Ishikawa (cell line): ENCODE data around the gene CLCN4.

Experiments
- CEBPB ChIP-seq: IDR thresholded peaks from 2 replicates; pipeline ENCODE4 v1.6.1; 2012
- EP300 ChIP-seq: IDR thresholded peaks from 2 replicates; pipeline ENCODE4 v1.6.1; 2012; ENCODE audit warnings: borderline replicate concordance
- MAX ChIP-seq: IDR thresholded peaks from 2 replicates; pipeline ENCODE4 v1.6.1; 2012
- NFIC ChIP-seq: IDR thresholded peaks from 2 replicates; pipeline ENCODE4 v1.6.1; 2012
- RAD21 ChIP-seq: IDR thresholded peaks from 2 replicates; pipeline ENCODE4 v1.6.1; 2012; ENCODE audit warnings: low read depth
- REST ChIP-seq: IDR thresholded peaks from 2 replicates; pipeline ENCODE4 v1.6.1; 2012; ENCODE audit warnings: low read depth, mild to moderate bottlenecking
- TAF1 ChIP-seq: IDR thresholded peaks from 2 replicates; pipeline ENCODE4 v1.6.1; 2012; ENCODE audit warnings: low read depth, mild to moderate bottlenecking
- TEAD4 ChIP-seq: IDR thresholded peaks from 2 replicates; pipeline ENCODE4 v1.6.1; 2012
- USF1 ChIP-seq: IDR thresholded peaks from 2 replicates; pipeline ENCODE4 v1.6.1; 2012
- YY1 ChIP-seq: IDR thresholded peaks from 2 replicates; pipeline ENCODE4 v1.6.1; 2012; ENCODE audit warnings: low read depth
- ZBTB7A ChIP-seq: IDR thresholded peaks from 2 replicates; pipeline ENCODE4 v1.6.1; 2012; ENCODE audit warnings: low read depth

GRCh38 chrX:10146346-10146745, 10.4 kb upstream of the CLCN4 start:
- TF ChIP-seq TAF1 = no peak
- no peak for TF ChIP-seq ZBTB7A
- no peak for TF ChIP-seq CEBPB
- TF ChIP-seq TEAD4 = no peak
- no peak for TF ChIP-seq USF1
- TF ChIP-seq MAX = no peak
- no peak for TF ChIP-seq EP300
- TF ChIP-seq NFIC = no peak
- TF ChIP-seq REST = no peak
- TF ChIP-seq RAD21 = no peak
- TF ChIP-seq YY1 = no peak
